H9 (cell line): ENCODE data around the gene ARID1B. TPM values are rescaled to one million over a fixed set of nuclear protein-coding genes. Genes with fewer than 3 reads are reported as not detected.

Source experiments
- DNase-seq: peaks from one replicate; pipeline ENCODE4 v3.0.0-alpha.2; 2017
- H2AFZ ChIP-seq: one replicate; pipeline ENCODE4 v1.6.1; 2013; ENCODE audit warnings: mild to moderate bottlenecking, low read length, control low read depth, moderate library complexity
- H2AK5ac ChIP-seq: 2 replicates; pipeline ENCODE4 v1.6.1; 2013; ENCODE audit warnings: low read length, control low read depth, mixed read lengths; ENCODE audit not compliant: insufficient read length
- H2BK120ac ChIP-seq: one replicate; pipeline ENCODE4 v1.6.1; 2013; ENCODE audit warnings: low read depth, mild to moderate bottlenecking, low read length, control low read depth, inconsistent platforms; ENCODE audit not compliant: poor library complexity, severe bottlenecking
- H2BK12ac ChIP-seq: 2 replicates; pipeline ENCODE4 v1.6.1; 2013; ENCODE audit warnings: low read length, control low read depth, mixed read lengths, low read depth; ENCODE audit not compliant: insufficient read length
- H2BK15ac ChIP-seq: 2 replicates; pipeline ENCODE4 v1.6.1; 2013; ENCODE audit warnings: low read depth, low read length, control low read depth
- H2BK20ac ChIP-seq: one replicate; pipeline ENCODE4 v1.6.1; 2013; ENCODE audit warnings: low read depth, mild to moderate bottlenecking, low read length, control low read depth, inconsistent platforms; ENCODE audit not compliant: poor library complexity, severe bottlenecking
- H2BK5ac ChIP-seq: 2 replicates; pipeline ENCODE4 v1.6.1; 2013; ENCODE audit warnings: low read length, control low read depth, mixed read lengths; ENCODE audit not compliant: insufficient read length
- H3K14ac ChIP-seq: 2 replicates; pipeline ENCODE4 v1.6.1; 2013; ENCODE audit warnings: low read length, control low read depth; ENCODE audit not compliant: insufficient read depth
- H3K18ac ChIP-seq: 2 replicates; pipeline ENCODE4 v1.6.1; 2013; ENCODE audit warnings: low read depth, mild to moderate bottlenecking, mixed read lengths, low read length, control low read depth; ENCODE audit not compliant: insufficient read length
- H3K23ac ChIP-seq: 2 replicates; pipeline ENCODE4 v1.6.1; 2013; ENCODE audit warnings: low read length, control low read depth, mixed read lengths, low read depth; ENCODE audit not compliant: insufficient read length
- H3K23me2 ChIP-seq: 2 replicates; pipeline ENCODE4 v1.6.1; 2013; ENCODE audit warnings: low read depth, mild to moderate bottlenecking, mixed read lengths, low read length, control low read depth; ENCODE audit not compliant: insufficient read length, poor library complexity, severe bottlenecking
- H3K27ac ChIP-seq: 2 replicates; pipeline ENCODE4 v1.5.1; 2013; ENCODE audit warnings: low read length, control low read depth, mixed read lengths, low read depth; ENCODE audit not compliant: insufficient read length
- H3K27me3 ChIP-seq: 2 replicates; pipeline ENCODE4 v1.6.1; 2013; ENCODE audit warnings: low read length, control low read depth, inconsistent platforms; ENCODE audit not compliant: insufficient read depth
- H3K4ac ChIP-seq: 2 replicates; pipeline ENCODE4 v1.6.1; 2013; ENCODE audit warnings: low read depth, mild to moderate bottlenecking, control low read depth, inconsistent platforms, low read length, moderate library complexity
- H3K4me1 ChIP-seq: 2 replicates; pipeline ENCODE4 v1.6.1; 2013; ENCODE audit warnings: low read length, control low read depth, inconsistent platforms; ENCODE audit not compliant: insufficient read depth
- H3K4me2 ChIP-seq: 2 replicates; pipeline ENCODE4 v1.6.1; 2013; ENCODE audit warnings: low read length, control low read depth, mixed read lengths; ENCODE audit not compliant: insufficient read length, insufficient read depth
- H3K56ac ChIP-seq: 2 replicates; pipeline ENCODE4 v1.6.1; 2013; ENCODE audit warnings: low read depth, mild to moderate bottlenecking, mixed read lengths, low read length, control low read depth; ENCODE audit not compliant: insufficient read length
- H3K79me1 ChIP-seq: 2 replicates; pipeline ENCODE4 v1.6.1; 2013; ENCODE audit warnings: low read depth, mild to moderate bottlenecking, moderate library complexity, low read length, control low read depth, inconsistent platforms; ENCODE audit not compliant: insufficient read depth, poor library complexity, severe bottlenecking
- H3K79me2 ChIP-seq: 2 replicates; pipeline ENCODE4 v1.6.1; 2013; ENCODE audit warnings: low read length, control low read depth, inconsistent platforms; ENCODE audit not compliant: insufficient read depth
- H3K9ac ChIP-seq: 2 replicates; pipeline ENCODE4 v1.6.1; 2013; ENCODE audit warnings: low read length, control low read depth, mixed read lengths; ENCODE audit not compliant: insufficient read length; ENCODE audit errors: extremely low read depth
- H3K9me3 ChIP-seq: one replicate; pipeline ENCODE4 v1.6.1; 2013; ENCODE audit warnings: low read depth, low read length, inconsistent platforms; ENCODE audit not compliant: control insufficient read depth
- H3T11ph ChIP-seq: one replicate; pipeline ENCODE4 v1.6.1; 2013; ENCODE audit warnings: mild to moderate bottlenecking, low read length, control low read depth, inconsistent platforms
- H4K20me1 ChIP-seq: one replicate; pipeline ENCODE4 v1.6.1; 2013; ENCODE audit not compliant: control insufficient read depth, insufficient read length, insufficient read depth
- H4K5ac ChIP-seq: 2 replicates; pipeline ENCODE4 v1.6.1; 2013; ENCODE audit warnings: low read depth, mild to moderate bottlenecking, mixed read lengths, low read length, control low read depth; ENCODE audit not compliant: insufficient read length
- H4K8ac ChIP-seq: replicated peaks from 2 replicates; pipeline ENCODE4 v1.6.1; 2013; ENCODE audit warnings: low read length, control low read depth, mixed read lengths, low read depth; ENCODE audit not compliant: insufficient read length
- H4K91ac ChIP-seq: 2 replicates; pipeline ENCODE4 v1.6.1; 2013; ENCODE audit warnings: low read depth, mild to moderate bottlenecking, moderate library complexity, mixed read lengths, low read length, control low read depth; ENCODE audit not compliant: insufficient read length
- H3K27ac Mint-ChIP-seq, 3 experiments: 2 replicates in 2 of 3; 3 replicates in 1 of 3; pipeline ENCODE4 v1.8.0; 2020 to 2021; ENCODE audit warnings: mixed read lengths in 3 of 3, mild to moderate bottlenecking in 1 of 3, moderate library complexity in 1 of 3
- H3K27me3 Mint-ChIP-seq: 2 replicates; pipeline ENCODE4 v1.8.0; 2021; ENCODE audit warnings: low read depth, mild to moderate bottlenecking, moderate library complexity, mixed read lengths
- H3K36me3 Mint-ChIP-seq, 3 experiments: 2 replicates in 2 of 3; 3 replicates in 1 of 3; pipeline ENCODE4 v1.8.0; 2020 to 2021; ENCODE audit warnings: low read depth in 3 of 3, mixed read lengths in 3 of 3; ENCODE audit not compliant: insufficient read depth in 1 of 3
- H3K4me1 Mint-ChIP-seq, 2 experiments: 2 replicates each; pipeline ENCODE4 v1.8.0; 2020; ENCODE audit warnings: mixed read lengths in 2 of 2
- H3K4me3 Mint-ChIP-seq, 2 experiments: 2 replicates in 1 of 2; 3 replicates in 1 of 2; pipeline ENCODE4 v1.8.0; 2020 to 2021; ENCODE audit warnings: mild to moderate bottlenecking in 2 of 2, mixed read lengths in 2 of 2, moderate library complexity in 1 of 2
- H3K9me3 Mint-ChIP-seq, 2 experiments: 2 replicates in 1 of 2; 3 replicates in 1 of 2; pipeline ENCODE4 v1.8.0; 2020; ENCODE audit warnings: mild to moderate bottlenecking in 2 of 2, mixed read lengths in 2 of 2, moderate library complexity in 1 of 2
- WGBS: extraction: QIAGEN DNeasy Blood & Tissue Kit; methylation state at CpG from one replicate; pipeline ENCODE4 v1.1.7; 2013; ENCODE audit warnings: missing lambda C conversion rate, low lambda C conversion rate, mixed read lengths; ENCODE audit not compliant: insufficient read length; ENCODE audit errors: extremely low coverage; 5-methylcytosine and 5-hydroxymethylcytosine counted together
- total RNA-seq: library from RNA; stranded (reverse); gene quantifications from 2 replicates; pipeline ENCODE4 v1.2.1, GENCODE V29; 2021
- TF ChIP-seq, protein P1 (sequence below): fragments of 200-600 bp; sonication (generic); conservative IDR thresholded peaks from 3 replicates; pipeline ENCODE4 v1.8.0; 2021; ENCODE audit warnings: antibody characterized with exemption, mild to moderate bottlenecking

ARID1B gene
- total RNA-seq, 1 experiment from 2014 or later: 88.2 TPM

DNA sequence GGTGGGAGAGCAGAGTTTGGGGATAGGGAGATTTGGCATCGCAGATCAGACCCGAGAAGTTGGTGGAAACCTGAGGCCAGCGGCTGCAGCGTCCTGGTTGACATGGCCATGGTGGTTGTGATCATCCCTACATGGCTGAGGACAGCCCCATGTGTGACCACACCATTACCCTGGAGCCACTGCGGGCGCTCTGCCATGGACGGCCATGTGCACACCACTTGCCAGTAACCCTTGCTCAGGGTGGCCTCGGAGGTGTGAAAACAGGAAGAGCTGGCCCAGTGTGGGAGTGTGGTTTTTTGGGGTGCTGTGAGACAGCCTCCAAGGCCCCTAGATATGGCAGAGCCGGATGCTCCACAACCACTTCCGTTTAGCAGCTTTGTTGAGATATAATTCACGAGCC is 481.7 kb downstream of the ARID1B start:
- no peak overlapping the region for H3K4me2 ChIP-seq
- no peak overlapping the region for H3K4ac ChIP-seq
- Mint-ChIP-seq H3K27me3 (peaks cover 12% of the 10 kb centered on the region), H3K4me1 (no peaks in the 10 kb centered on the region), H3K27ac (no peak overlapping the region), H3K4me3 (no peak overlapping the region), H3K9me3 (no peaks in the 10 kb centered on the region; a peak in 1 of 5 replicates), H3K36me3 (no peaks in the 10 kb centered on the region)
- H3K9ac ChIP-seq: no peak overlapping the region
- TF ChIP-seq, protein P1, sequence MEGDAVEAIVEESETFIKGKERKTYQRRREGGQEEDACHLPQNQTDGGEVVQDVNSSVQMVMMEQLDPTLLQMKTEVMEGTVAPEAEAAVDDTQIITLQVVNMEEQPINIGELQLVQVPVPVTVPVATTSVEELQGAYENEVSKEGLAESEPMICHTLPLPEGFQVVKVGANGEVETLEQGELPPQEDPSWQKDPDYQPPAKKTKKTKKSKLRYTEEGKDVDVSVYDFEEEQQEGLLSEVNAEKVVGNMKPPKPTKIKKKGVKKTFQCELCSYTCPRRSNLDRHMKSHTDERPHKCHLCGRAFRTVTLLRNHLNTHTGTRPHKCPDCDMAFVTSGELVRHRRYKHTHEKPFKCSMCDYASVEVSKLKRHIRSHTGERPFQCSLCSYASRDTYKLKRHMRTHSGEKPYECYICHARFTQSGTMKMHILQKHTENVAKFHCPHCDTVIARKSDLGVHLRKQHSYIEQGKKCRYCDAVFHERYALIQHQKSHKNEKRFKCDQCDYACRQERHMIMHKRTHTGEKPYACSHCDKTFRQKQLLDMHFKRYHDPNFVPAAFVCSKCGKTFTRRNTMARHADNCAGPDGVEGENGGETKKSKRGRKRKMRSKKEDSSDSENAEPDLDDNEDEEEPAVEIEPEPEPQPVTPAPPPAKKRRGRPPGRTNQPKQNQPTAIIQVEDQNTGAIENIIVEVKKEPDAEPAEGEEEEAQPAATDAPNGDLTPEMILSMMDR: no peak
- H3K56ac ChIP-seq: no peak overlapping the region
- H3K23ac ChIP-seq: no peak overlapping the region
- no peak overlapping the region for H2AFZ ChIP-seq
- H3K27ac ChIP-seq: no peak overlapping the region
- H3K79me1 ChIP-seq: no peaks in the 10 kb centered on the region
- WGBS: no CpG with 5 or more reads among the region's 11 CpGs
- H2BK12ac ChIP-seq: no peak overlapping the region
- H3T11ph ChIP-seq: no peak overlapping the region
- no peaks in the 10 kb centered on the region for H3K4me1 ChIP-seq
- no peaks in the 10 kb centered on the region for H3K27me3 ChIP-seq
- no peak overlapping the region for H2BK15ac ChIP-seq
- no peaks in the 10 kb centered on the region for H3K23me2 ChIP-seq
- no peak overlapping the region for H4K5ac ChIP-seq
- no peaks in the 10 kb centered on the region for H3K9me3 ChIP-seq
- no peak overlapping the region for H3K18ac ChIP-seq
- no peaks in the 10 kb centered on the region for H3K79me2 ChIP-seq
- H3K14ac ChIP-seq: no peak overlapping the region
- no peak overlapping the region for H2AK5ac ChIP-seq
- H4K20me1 ChIP-seq: no peaks in the 10 kb centered on the region
- H2BK120ac ChIP-seq: no peak overlapping the region
- H2BK5ac ChIP-seq: no peak overlapping the region
- no peak for DNase-seq
- H4K8ac ChIP-seq: no peak overlapping the region
- H2BK20ac ChIP-seq: no peak overlapping the region
- no peak overlapping the region for H4K91ac ChIP-seq
